ENCODE data around the gene GIPC1. TPM values are rescaled to one million over a fixed set of nuclear protein-coding genes. Genes with fewer than 3 reads are reported as not detected.

The GIPC1 gene
- polyA plus RNA-seq, 2 donors: 269 to 368 TPM

DNA sequence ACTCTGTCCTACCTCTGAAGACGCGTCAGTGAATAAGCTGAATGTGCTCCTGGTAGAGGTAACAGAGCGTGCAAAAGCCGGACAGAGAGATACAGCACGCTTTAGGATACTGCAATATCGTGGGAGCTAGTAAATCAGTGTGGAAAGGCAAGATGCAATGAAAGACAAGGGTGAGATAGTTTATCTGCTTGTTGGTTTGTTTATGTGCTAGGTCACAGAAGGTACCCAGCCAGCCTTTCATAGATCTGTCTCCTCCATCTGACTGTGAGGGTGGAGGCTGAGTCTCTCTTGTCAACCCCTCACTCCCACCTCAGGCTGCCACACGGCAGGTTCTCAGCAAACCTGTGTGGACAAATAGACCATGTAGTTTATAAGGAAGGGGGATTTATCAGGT, 904 bp upstream of the GIPC1 start:
- Histone ChIP-seq H3K4me3 (ENCODE audit: low read depth in 1 of 2, low read length in 2 of 2) (peak overlapping the region; percentile 30 to 87), H3K4me1 (ENCODE audit: control insufficient read depth in 2 of 2, insufficient read depth in 2 of 2, low read length in 1 of 2) (peaks cover 0 to 12% of the 10 kb centered on the region in 2 donors), H3K9me3 (ENCODE audit: control insufficient read depth in 2 of 2, insufficient read depth in 1 of 2, low read depth in 1 of 2, low read length in 1 of 2) (no peaks in the 10 kb centered on the region), H3K27ac (ENCODE audit: low read depth in 2 of 2, low read length in 1 of 2) (peak overlapping the region; percentile 92 to 95), H3K36me3 (ENCODE audit: control insufficient read depth in 2 of 2, insufficient read depth in 2 of 2, low read length in 1 of 2) (no peaks in the 10 kb centered on the region), H3K27me3 (ENCODE audit: control insufficient read depth in 1 of 2, insufficient read depth in 2 of 2, low read length in 2 of 2) (no peaks in the 10 kb centered on the region)
- WGBS, 2 donors: 30 to 34% methylated on average over 7 of the region's 7 CpGs

GRCh38 chr19:14495672-14496028, 277 bp downstream of the GIPC1 start:
- Histone ChIP-seq H3K4me1 (ENCODE audit: control insufficient read depth in 2 of 2, insufficient read depth in 2 of 2, low read length in 1 of 2) (peaks cover 0 to 12% of the 10 kb centered on the region in 2 donors), H3K9me3 (ENCODE audit: control insufficient read depth in 2 of 2, insufficient read depth in 1 of 2, low read depth in 1 of 2, low read length in 1 of 2) (no peaks in the 10 kb centered on the region), H3K27ac (ENCODE audit: low read depth in 2 of 2, low read length in 1 of 2) (peak overlapping the region; percentile 92 to 97), H3K4me3 (ENCODE audit: low read depth in 1 of 2, low read length in 2 of 2) (peak overlapping the region; percentile 68 to 87), H3K27me3 (ENCODE audit: control insufficient read depth in 1 of 2, insufficient read depth in 2 of 2, low read length in 2 of 2) (no peaks in the 10 kb centered on the region), H3K36me3 (ENCODE audit: control insufficient read depth in 2 of 2, insufficient read depth in 2 of 2, low read length in 1 of 2) (peaks cover 0 to 2% of the 10 kb centered on the region in 2 donors)
- WGBS, 2 donors: 1 to 5% methylated on average over 7 to 28 of the region's 28 CpGs

- Histone ChIP-seq H3K27me3 (ENCODE audit: control insufficient read depth in 1 of 2, insufficient read depth in 2 of 2, low read length in 2 of 2) (no peaks in the 10 kb centered on the region), H3K36me3 (ENCODE audit: control insufficient read depth in 2 of 2, insufficient read depth in 2 of 2, low read length in 1 of 2) (peaks cover 0 to 3% of the 10 kb centered on the region in 2 donors), H3K4me1 (ENCODE audit: control insufficient read depth in 2 of 2, insufficient read depth in 2 of 2, low read length in 1 of 2) (peaks cover 0 to 12% of the 10 kb centered on the region in 2 donors), H3K27ac (ENCODE audit: low read depth in 2 of 2, low read length in 1 of 2) (peak overlapping the region; percentile 92 to 97), H3K9me3 (ENCODE audit: control insufficient read depth in 2 of 2, insufficient read depth in 1 of 2, low read depth in 1 of 2, low read length in 1 of 2) (no peaks in the 10 kb centered on the region), H3K4me3 (ENCODE audit: low read depth in 1 of 2, low read length in 2 of 2) (peak overlapping the region; percentile 68 to 87)
- 14 to 20% methylated on average over 12 to 14 of the region's 14 CpGs for WGBS, 2 donors
These were observed 836 bp downstream of the GIPC1 start for GRCh38 chr19:14494910-14495671.

DNA sequence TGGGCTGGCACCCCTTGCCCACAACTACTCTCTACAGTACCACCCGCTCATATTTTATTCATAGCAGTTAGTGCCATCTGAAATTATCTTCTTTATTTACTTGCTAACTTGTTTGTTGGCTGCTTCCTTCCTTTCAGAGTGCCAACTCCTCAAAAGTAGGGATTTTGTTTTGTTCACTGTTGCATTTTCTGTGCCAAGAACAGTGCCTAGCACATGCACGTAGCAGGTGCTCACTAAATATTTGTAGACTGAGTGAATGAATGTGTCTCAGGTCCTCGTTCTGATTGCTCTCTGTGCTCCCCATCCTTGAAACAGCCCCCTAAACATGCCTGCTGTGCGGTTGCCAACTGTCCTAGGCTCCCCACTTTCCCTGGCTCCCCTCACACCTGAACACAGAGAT, 1.5 kb downstream of the GIPC1 start:
- Histone ChIP-seq H3K27ac (ENCODE audit: low read depth in 2 of 2, low read length in 1 of 2) (peak overlapping the region; percentile 92 to 97), H3K4me1 (ENCODE audit: control insufficient read depth in 2 of 2, insufficient read depth in 2 of 2, low read length in 1 of 2) (peaks cover 0 to 12% of the 10 kb centered on the region in 2 donors), H3K9me3 (ENCODE audit: control insufficient read depth in 2 of 2, insufficient read depth in 1 of 2, low read depth in 1 of 2, low read length in 1 of 2) (no peaks in the 10 kb centered on the region), H3K27me3 (ENCODE audit: control insufficient read depth in 1 of 2, insufficient read depth in 2 of 2, low read length in 2 of 2) (no peaks in the 10 kb centered on the region), H3K36me3 (ENCODE audit: control insufficient read depth in 2 of 2, insufficient read depth in 2 of 2, low read length in 1 of 2) (peaks cover 0 to 5% of the 10 kb centered on the region in 2 donors), H3K4me3 (ENCODE audit: low read depth in 1 of 2, low read length in 2 of 2) (peak overlapping the region; percentile 68 to 87)
- WGBS, 2 donors: 60 to 71% methylated on average over 4 of the region's 4 CpGs

GRCh38 chr19:14492756-14493337, 3.1 kb downstream of the GIPC1 start:
- Histone ChIP-seq H3K36me3 (ENCODE audit: control insufficient read depth in 2 of 2, insufficient read depth in 2 of 2, low read length in 1 of 2) (peaks cover 0 to 13% of the 10 kb centered on the region in 2 donors), H3K4me1 (ENCODE audit: control insufficient read depth in 2 of 2, insufficient read depth in 2 of 2, low read length in 1 of 2) (peaks cover 0 to 12% of the 10 kb centered on the region in 2 donors), H3K9me3 (ENCODE audit: control insufficient read depth in 2 of 2, insufficient read depth in 1 of 2, low read depth in 1 of 2, low read length in 1 of 2) (no peaks in the 10 kb centered on the region), H3K27ac (ENCODE audit: low read depth in 2 of 2, low read length in 1 of 2) (no peak overlapping the region), H3K4me3 (ENCODE audit: low read depth in 1 of 2, low read length in 2 of 2) (no peak overlapping the region), H3K27me3 (ENCODE audit: control insufficient read depth in 1 of 2, insufficient read depth in 2 of 2, low read length in 2 of 2) (no peaks in the 10 kb centered on the region)
- WGBS, 2 donors: 71 to 80% methylated on average over 5 of the region's 5 CpGs

DNA sequence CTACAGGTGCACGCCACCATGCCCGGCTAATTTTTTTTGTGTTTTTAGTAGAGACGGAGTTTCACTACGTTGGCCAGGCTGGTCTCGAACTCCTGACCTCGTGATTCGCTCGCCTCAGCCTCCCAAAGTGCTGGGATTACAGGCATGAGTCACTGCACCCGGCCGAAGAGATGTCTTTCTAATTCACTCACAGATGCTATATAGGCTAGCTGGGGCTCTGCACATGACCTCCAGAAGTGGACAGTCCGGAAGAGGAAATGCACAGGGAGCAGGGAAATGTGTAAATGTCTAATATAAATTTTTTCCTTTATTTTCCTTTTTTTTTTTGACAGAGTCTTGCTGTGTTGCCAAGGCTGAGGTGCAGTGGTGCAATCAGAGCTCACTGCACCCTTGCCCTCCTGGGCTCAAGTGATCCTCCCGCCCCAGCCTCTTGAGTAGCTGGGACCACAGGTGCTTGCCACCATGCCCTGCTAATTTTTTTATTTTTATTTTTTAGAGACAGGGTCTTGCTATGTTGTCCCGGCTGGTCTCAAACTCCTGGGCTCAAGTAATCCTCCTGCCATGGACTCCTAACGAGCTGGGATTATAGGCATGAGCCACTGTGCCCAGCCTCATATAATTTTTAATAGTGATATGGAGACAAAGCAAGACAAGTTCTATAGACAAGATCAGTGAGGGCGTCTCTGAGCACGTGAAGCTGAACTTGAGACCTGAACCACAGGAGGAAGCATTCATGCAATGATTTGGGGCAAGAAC, 8.4 kb downstream of the GIPC1 start:
- H3K27me3 ChIP-seq (ENCODE audit: control insufficient read depth in 1 of 2, insufficient read depth in 2 of 2, low read length in 2 of 2): no peaks in the 10 kb centered on the region
- WGBS, 2 donors: 92% methylated on average over 16 of the region's 16 CpGs
- peaks cover 0 to 16% of the 10 kb centered on the region in 2 donors for H3K36me3 ChIP-seq (ENCODE audit: control insufficient read depth in 2 of 2, insufficient read depth in 2 of 2, low read length in 1 of 2)
- no peak overlapping the region for H3K27ac ChIP-seq (ENCODE audit: low read depth in 2 of 2, low read length in 1 of 2)
- H3K9me3 ChIP-seq (ENCODE audit: control insufficient read depth in 2 of 2, insufficient read depth in 1 of 2, low read depth in 1 of 2, low read length in 1 of 2): no peaks in the 10 kb centered on the region
- no peaks in the 10 kb centered on the region for H3K4me1 ChIP-seq (ENCODE audit: control insufficient read depth in 2 of 2, insufficient read depth in 2 of 2, low read length in 1 of 2)
- no peak overlapping the region for H3K4me3 ChIP-seq (ENCODE audit: low read depth in 1 of 2, low read length in 2 of 2)

GRCh38 chr19:14482172-14482941, 13.6 kb downstream of the GIPC1 start:
- Histone ChIP-seq H3K4me1 (ENCODE audit: control insufficient read depth in 2 of 2, insufficient read depth in 2 of 2, low read length in 1 of 2) (no peaks in the 10 kb centered on the region), H3K9me3 (ENCODE audit: control insufficient read depth in 2 of 2, insufficient read depth in 1 of 2, low read depth in 1 of 2, low read length in 1 of 2) (no peaks in the 10 kb centered on the region), H3K27ac (ENCODE audit: low read depth in 2 of 2, low read length in 1 of 2) (no peak overlapping the region), H3K27me3 (ENCODE audit: control insufficient read depth in 1 of 2, insufficient read depth in 2 of 2, low read length in 2 of 2) (no peaks in the 10 kb centered on the region), H3K4me3 (ENCODE audit: low read depth in 1 of 2, low read length in 2 of 2) (no peak overlapping the region), H3K36me3 (ENCODE audit: control insufficient read depth in 2 of 2, insufficient read depth in 2 of 2, low read length in 1 of 2) (peaks cover 8 to 42% of the 10 kb centered on the region in 2 donors)
- 94% methylated on average over 15 to 18 of the region's 18 CpGs for WGBS, 2 donors

DNA sequence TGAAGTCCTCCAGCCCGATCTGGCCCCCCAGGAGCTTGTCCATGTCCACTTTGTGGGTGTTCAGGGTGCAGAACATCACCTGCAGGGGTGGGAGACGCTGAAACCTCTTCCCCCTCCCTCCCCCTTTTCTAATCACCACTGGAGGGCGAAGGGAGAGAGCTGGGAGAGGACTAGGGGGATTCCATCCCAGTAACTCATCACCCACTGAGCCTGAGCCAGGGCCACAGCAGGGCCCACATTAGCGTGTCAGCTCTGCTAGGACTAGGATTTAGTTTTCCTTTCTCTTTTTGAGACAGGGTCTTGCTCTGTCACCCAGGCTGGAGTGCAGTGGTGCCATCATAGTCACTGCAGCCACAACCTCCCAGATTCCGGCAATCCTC, 15.2 kb downstream of the GIPC1 start:
- Histone ChIP-seq H3K27me3 (ENCODE audit: control insufficient read depth in 1 of 2, insufficient read depth in 2 of 2, low read length in 2 of 2) (no peaks in the 10 kb centered on the region), H3K9me3 (ENCODE audit: control insufficient read depth in 2 of 2, insufficient read depth in 1 of 2, low read depth in 1 of 2, low read length in 1 of 2) (no peaks in the 10 kb centered on the region), H3K36me3 (ENCODE audit: control insufficient read depth in 2 of 2, insufficient read depth in 2 of 2, low read length in 1 of 2) (peaks cover 8 to 42% of the 10 kb centered on the region in 2 donors), H3K4me1 (ENCODE audit: control insufficient read depth in 2 of 2, insufficient read depth in 2 of 2, low read length in 1 of 2) (peaks cover 0 to 11% of the 10 kb centered on the region in 2 donors), H3K4me3 (ENCODE audit: low read depth in 1 of 2, low read length in 2 of 2) (no peak overlapping the region), H3K27ac (ENCODE audit: low read depth in 2 of 2, low read length in 1 of 2) (no peak overlapping the region)
- 74 to 84% methylated on average over 5 of the region's 5 CpGs for WGBS, 2 donors

Data from esophagus (tissue), 2 donors.